ENCODE data around the gene SKP1. TPM values are rescaled to one million over a fixed set of nuclear protein-coding genes. Genes with fewer than 3 reads are reported as not detected.

Gene SKP1
- total RNA-seq, 2 donors from 2014 or later, result 391 to 436 TPM

DNA sequence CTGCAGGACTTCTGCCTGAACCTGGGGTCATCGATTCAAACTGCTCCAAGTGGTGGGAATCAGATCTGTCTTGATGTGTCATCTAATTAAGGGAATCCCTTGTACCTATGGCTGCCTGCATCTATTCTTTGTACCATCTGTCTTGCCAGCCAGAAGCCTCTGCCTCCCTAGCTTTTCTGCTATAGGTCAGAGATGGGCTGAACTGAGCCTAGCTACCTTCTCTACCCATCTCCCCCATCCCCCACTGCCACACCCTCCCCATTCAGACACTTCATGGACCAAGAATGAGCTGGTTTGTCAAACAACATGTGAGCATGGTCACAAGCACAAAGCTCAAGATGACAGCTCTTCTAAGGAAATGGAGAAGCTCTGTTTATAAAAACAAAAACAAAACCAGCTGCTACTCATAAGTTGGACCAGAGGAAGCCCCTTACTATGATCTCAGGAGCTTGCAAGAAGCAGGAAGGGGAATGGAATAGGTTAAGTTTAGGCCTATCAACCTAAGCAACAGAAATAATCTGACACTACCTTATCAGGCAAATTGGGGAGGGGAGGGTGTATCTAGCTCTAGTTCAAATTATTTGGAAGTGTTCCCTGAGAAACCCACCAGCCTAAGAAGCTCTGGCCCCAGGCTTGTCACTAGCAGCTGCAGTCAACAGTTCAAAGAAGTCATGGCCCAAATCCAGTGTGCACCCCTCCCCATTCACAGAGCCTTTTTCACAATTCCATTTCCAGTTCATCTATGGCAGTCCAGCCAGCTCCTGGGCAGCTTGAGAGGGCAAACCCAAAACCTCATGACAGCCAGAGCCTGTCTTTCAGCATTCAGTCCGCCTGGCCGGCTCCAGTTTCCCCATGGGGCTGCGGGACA is 29.9 kb downstream of the SKP1 start:
- ATAC-seq (no peak), DNase-seq (no peak)
- intact Hi-C loops (cut with DNase I), result no loop called here

DNA sequence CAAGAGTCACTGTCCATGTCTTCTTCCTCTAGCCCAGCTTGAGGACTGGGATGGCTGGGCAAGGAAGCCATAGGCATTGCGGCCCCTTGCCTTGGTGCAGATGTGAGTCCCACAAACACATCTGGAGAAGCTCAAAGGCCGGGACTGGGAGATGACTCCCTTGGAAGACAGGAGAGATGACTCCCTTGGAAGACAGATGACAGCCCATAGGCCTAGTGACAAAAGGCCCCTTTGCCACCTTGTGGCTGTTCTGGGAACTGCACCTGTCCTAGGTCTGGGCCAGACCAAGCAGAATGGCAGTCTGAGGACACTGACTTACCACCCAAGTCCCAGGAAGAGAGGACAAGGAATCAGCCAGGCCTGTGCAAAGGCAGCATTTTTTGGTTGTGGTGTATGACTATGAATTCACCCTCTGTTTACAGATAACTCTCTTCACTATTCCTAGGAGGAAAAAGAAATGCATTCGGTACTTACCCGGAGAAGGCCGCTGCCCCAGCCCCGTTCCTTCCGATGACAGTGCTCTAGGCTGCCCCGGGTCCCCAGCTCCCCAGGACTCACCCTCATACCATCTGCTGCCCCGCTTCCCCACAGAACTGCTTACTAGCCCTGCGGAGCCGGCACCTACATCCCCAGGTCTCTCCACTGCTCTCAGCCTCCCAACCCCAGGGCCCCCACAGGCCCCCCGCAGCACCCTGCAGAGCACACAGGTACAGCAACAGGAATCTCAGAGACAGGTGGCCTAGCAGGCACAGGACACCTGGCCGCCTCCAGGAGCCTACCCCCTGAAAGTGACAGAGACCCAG is 30.8 kb downstream of the SKP1 start:
- ATAC-seq (peak; percentile 78 to 80), DNase-seq (peak; percentile 73)
- intact Hi-C loops (cut with DNase I), result no loop called here

DNA sequence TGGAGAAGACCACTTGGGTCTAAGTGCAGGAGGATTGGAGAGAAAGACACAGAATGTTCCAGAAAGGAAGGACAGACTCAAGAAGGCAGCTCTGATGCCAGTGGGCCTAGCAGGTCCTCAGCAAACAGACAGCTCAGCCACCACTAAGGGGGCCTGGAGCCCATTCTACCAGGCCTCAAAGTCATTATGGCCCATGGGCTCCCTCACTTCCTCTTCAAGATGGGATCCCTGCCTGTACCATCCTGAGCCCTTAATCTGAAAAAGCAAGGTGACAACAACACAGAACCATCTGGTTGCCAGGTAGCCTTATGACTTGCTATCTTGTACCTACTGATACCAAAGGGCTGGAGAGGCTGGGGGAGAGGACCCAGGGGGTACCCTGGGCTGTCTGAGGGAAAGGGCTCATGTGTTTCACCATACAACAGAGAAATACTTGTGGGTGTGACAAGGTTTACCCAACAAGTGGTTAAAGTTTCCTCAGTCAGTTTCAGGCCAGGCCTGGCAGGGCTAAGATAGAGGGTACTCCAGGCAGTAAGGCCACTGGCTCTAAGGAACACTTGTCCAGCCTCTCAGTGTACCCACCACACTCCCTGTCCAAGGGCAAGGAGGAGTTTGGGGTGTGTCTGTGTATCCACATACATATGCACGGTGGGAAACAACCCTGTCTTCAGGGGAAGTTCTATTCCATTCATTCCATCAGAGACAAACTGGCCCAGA is 31.6 kb downstream of the SKP1 start:
- intact Hi-C loops (cut with DNase I), result no loop called here
- peak; percentile 7 for DNase-seq

DNA sequence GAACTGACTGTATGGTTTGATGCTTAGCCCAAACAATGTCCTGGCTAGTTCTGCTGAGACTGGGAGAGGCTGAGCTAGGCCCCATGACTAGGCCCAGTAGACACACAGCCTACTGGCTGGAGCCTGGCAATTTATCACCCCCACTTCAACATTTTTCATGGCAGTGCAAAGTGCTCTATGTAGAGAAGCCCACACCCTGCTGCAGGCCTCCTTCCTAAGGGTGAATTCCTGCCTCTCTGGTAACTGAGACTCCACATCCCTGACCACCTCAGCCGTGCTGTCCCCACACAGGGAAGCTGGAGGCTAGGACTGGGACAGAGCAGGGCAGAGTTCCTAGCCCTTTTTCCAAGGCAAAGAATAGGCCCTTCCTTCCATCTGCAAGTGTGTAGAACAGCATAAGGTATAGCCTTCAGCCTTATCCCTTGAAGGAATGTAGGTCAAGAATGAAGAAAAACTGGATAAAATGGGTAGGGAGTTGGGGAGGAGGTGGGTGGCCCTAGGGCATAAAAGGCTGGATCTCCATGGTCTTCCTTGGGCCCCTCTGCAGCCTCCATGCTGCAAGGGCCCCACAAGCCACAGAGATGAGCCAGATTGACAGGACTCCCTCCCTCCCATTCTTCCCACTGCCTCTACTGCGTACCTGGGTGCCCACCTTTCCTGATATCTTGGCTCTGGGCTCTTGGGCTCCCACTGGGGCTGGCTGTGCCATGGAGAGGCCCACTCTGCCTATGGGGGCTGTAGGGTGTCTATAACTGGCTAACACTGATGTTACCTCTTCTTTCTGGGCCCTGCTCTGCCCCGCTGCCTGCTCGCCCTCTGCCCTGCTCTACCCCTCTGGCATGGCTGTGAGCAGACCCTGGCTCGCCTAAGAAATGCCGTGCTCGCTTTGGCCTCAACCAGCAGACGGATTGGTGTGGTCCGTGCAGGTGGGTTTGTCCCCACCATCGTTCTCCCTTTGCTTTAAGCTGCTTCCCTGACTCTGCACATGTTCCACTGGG is 32.5 kb downstream of the SKP1 start:
- no peak for ATAC-seq
- peak; percentile 15 for DNase-seq
- intact Hi-C loops (cut with DNase I), result loop anchor here (5.0 kb wide), 2 partner anchors 42 to 102 kb away; no protein-coding TSS in a partner anchor

More for the DNA sequence above, 31.6 kb downstream of the SKP1 start:
- ATAC-seq, result no peak

DNA sequence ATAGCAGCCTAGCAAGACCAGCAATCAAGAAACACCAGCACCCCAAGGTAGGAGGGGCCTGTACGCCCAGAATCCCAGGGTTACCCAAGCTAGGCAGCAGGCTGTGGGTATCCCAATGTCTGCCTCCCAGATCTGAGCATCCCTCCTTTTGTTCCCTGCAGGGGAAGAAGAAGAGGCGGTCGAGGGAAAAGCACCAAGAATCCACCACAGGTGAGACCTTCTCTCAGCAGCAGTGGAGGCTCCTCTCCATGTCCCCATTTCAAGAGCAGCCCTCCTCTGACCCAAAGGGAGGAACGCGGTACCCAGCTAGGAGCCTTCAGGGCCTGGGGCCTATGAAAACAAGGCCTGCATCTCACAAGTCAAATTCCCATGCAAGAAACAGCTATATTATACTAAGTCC is 33.3 kb downstream of the SKP1 start:
- DNase-seq (peak; percentile 12), ATAC-seq (no peak)
- intact Hi-C loops (cut with DNase I), result loop anchor here (5.0 kb wide), 2 partner anchors 41 to 101 kb away; no protein-coding TSS in a partner anchor

DNA sequence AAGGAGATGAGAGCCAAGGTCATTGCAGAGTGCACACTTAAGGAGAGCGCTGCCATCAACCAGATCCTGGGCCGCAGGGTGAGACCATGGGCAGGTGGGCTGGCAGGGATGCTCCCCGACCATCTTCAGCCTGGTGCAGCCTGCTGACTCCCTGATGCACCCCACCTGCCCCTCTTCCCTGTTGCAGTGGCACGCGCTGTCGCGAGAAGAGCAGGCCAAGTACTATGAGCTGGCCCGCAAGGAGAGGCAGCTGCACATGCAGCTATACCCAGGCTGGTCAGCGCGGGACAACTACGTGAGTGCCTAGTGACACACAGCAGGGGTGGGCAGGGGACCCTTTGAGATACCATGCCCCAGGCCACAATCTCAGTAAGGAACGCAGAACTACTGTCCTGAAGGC is 33.9 kb downstream of the SKP1 start:
- ATAC-seq, result no peak
- peak; percentile 21 for DNase-seq
- intact Hi-C loops (cut with DNase I), result loop anchor here (5.0 kb wide), 2 partner anchors 41 to 101 kb away; no protein-coding TSS in a partner anchor

DNA sequence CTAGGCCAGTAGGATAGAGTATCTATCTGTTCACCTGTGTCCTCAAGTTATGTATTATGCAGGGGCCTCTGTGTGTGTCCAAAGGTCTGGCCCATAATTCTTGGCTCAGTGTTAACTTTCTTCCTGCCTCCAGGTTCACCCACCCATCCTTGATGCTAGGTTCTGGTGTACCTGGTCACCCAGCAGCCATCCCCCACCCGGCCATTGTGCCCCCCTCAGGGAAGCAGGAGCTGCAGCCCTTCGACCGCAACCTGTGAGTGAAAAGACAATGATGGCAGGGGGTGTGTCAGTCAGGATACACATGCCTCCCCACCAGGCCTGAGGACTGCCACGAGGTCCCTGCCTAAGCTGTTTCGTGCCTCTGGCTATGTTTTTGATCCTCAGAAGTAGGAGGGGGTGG is 34.7 kb downstream of the SKP1 start:
- intact Hi-C loops (cut with DNase I), result loop anchor here (5.0 kb wide), 2 partner anchors 40 to 100 kb away; no protein-coding TSS in a partner anchor
- no peak for ATAC-seq

DNA sequence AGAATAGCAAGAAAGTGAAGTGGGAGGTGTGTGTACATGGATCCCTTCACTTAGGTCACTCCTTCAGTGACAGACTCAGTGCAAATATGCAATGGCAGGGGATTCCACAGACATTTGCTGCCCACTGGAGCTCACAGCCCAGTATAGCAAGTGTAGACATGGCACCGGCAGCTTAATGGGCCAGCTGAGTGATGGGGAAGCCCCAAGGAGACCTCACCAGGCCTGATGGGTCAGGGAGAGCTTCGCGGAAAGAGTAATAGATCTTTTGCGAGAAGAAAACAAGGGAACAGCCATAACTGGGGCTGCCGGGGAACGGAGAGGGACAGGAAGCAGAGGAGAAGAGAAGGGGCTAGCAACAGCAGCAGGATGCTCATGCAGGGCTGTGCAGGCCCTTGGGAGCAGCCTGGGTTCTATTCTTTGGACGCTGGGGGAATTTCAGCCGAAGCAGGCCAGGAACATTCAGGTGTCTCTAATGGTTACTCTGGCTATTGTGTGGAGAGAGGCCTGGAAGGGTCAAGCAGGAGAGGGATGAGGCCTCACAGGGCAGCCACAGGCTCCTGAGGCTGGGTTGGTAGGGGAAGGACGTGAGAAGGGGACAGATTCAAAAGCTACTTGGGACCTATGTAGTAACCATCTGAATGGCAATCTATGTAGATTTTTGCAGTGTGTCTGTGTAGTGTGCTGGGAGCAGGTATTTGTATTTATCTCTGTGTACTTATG is 35.3 kb downstream of the SKP1 start:
- ATAC-seq (no peak), DNase-seq (peak; percentile 7)
- intact Hi-C loops (cut with DNase I), result loop anchor here (2.0 to 5.0 kb wide), 3 partner anchors 39 to 103 kb away; no protein-coding TSS in a partner anchor

More for the DNA sequence above, 34.7 kb downstream of the SKP1 start:
- peak; percentile 10 for DNase-seq

DNA sequence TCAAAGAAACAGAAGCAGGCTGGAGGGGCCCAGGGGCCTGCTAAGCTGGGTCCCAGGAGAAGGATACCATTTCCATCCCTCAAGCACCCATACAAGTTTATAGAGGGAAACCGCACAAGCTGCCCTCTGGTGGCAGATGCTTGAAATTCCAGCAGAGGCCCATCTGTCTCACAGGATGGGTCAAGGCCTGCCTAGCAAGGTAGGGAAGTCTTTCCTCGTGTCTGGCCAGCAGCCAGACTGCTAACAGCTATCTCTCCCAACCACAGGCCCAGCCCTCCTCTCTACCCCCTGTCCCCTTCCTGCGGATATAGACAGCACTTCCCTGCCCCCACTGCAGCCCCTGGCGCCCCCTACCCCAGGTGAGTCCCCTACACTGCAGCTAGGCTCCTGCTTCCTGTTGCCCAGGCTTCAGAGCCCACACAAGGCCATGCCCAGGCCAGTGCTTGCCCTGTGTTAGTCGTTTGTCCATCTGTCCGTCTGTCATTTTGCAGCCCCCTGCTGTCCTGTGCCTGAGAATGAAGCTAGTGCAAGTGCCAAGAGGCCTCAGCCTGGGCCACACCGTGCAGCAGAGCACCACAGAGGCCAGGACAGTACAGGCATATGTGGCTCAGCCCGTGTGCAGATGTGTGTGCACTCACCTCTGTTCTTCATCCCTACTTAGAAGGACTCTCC is 36.1 kb downstream of the SKP1 start:
- ATAC-seq (peak; percentile 69 to 71), DNase-seq (peak; percentile 64)
- intact Hi-C loops (cut with DNase I), result loop anchor here (2.0 to 5.0 kb wide), 3 partner anchors 38 to 102 kb away; no protein-coding TSS in a partner anchor

DNA sequence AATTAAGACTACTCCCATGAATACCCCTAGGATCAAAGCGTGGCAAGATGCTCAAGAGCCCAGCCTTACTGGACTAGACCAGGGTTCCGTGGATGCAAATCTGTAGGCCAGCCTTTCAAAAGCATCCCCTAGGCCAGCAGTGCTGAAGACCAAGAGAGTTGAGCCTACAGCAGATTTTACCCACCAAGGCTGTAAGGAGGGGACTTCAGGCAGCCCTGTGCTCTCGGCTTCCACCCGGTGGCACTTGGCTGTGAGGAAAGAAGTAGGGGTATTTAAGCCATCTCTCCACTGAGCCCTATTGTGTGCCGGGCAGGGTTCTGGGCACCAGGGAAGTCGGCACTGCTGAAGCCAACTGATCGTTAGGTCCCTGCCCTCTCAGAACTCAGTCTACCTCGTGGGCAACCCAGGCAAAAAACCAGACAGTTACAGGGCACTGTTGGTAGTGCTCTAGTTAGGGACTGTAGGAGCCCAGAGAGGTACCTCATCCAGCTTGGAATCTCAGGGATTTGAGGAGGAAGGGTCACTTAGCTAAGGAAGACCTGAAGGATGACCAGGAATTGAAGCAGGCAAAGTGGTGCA is 36.8 kb downstream of the SKP1 start:
- intact Hi-C loops (cut with DNase I), result loop anchor here (2.0 to 5.0 kb wide), 3 partner anchors 38 to 101 kb away; no protein-coding TSS in a partner anchor
- peak; percentile 14 for DNase-seq
- ATAC-seq, result no peak

DNA sequence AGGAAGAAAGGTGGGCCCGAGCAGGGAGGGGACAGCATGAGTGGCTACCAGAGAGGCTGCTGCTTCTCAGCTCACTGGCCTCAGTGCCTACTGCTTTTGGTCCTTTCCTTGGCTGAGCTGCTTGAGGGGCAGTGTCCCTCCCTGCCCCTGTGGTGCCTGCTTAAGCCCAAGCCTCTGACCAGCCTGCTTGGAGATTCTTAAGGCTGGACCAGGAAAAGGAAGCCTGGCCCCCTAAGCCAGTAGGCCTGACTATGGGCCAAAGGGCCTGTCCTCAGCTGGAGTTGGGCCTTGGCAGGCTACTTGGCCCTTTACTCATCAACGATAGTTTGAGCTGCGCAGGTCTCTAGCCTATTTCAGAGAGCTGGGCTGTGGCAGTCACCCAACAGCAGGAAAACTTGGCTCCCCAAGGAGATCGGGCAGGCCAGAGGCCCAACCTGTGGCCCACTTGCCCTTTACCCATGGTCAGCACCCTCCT is 37.3 kb downstream of the SKP1 start:
- ATAC-seq, result peak in 1 of 2 donors; percentile 62
- DNase-seq, result peak; percentile 20
- intact Hi-C loops (cut with DNase I), result no loop called here

DNA sequence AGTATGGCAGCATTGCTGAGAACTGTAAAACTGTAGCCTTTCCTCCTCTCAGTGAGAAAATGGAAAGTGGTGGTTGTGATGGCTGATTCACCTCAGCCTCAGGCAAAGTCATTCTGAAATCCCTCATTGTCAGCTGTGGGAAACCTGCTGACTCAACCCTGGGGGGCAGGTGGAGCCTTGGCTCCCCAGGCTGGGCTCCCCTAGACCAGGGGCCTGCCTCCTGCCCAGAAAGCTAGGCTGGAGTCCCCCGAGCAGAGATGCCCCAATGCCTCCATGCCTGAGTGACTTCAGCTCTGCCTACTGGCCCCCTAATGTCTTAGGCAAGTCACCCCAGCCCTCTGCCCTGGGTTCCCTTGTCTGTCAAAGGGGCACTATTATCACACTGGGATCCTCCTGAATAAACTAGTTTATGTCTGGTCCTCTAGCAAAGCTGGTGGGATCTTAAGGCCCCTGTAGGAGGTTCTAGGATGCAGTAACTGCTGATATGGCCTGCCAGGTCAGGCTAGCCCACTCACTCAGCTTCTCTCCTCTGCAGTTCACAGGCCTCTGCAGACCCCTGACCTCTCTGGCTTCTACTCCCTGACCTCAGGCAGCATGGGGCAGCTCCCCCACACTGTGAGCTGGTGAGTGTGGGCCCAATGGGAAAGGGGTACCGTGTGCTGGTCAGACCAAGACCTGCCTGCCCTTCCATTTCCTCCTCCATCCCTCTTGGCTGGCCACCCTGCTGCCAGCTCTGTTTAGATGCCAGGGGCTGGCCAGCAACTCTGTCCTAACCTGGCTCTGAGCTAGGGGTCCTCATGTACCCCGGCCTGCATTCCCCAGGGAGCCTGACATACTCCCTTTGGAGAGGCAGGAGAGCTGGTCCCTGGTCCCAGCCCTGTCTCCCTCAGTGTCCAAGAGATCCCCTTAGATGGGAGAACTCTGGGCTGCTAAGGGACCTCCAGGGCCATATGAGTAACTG is 38.1 kb downstream of the SKP1 start:
- intact Hi-C loops (cut with DNase I), result no loop called here
- peak; percentile 14 for DNase-seq
- ATAC-seq, result no peak

DNA sequence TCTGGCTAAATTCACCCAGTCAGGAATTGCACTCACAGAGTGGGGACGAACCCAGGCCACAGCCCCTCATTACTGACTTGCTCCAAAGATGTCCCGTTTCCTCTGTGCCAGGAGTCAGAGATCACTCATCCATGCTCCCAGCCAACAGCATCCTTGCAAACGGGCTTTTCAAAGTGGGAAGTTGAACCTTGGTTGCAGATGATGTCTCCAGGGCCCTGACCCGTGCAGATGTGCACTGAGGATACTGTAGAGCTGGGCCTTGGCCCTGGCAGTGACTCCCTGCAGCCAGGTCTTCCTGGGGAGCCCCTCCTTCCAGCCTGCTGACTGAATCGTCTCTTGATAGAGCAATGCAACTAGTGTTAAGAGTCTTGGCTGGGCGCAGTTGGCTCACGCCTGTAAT is 40.0 kb downstream of the SKP1 start:
- ATAC-seq (no peak), DNase-seq (peak; percentile 2)
- intact Hi-C loops (cut with DNase I), result no loop called here

DNA sequence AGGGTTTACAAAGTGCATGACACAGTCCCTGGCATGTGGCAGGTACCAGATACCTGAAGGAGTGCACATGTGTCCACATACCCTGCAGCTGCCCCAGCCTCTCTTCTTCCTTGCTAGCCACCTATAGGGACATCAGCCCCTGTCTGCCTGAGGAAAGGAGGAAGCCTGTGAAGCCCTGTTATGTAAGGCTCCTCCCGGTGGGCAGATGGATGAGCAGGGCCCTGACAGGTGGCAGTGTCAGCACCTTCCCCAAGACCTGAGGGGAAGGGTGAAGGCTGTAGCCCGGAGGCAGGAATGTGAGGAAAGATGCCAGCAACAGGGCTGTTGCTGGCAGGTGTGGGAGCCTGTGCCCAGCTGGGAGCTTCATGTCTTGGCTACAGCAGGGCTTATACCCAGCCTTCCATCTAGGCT is 40.5 kb downstream of the SKP1 start:
- peak; percentile 2 for DNase-seq
- no peak for ATAC-seq
- intact Hi-C loops (cut with DNase I), result no loop called here

DNA sequence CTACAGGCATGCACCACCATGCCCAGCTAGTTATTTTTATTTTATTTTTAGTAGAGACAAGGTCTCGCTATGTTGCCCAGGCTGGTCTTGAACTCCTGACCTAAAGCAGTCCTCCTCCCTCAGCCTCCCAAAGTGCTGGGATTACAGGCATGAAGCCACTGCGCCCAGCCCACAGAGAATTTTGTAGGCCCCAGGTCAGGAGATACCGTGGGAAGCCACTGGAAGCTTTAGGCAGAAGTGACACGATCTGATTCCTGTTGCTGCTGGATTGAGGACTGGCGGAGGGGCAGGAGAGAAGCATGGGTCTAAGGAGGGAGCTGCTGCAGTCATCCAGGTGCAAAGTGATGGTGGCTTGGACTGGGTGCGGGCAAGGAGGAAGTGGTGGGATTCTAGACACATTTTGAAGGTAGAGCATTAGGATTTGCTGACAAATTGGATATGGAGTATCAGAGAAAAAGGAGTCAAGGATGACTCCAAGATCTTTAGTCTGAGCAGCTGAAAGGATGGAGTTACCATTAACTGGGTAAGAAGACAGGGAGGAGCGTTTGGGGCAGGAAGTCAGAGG is 41.6 kb downstream of the SKP1 start:
- intact Hi-C loops (cut with DNase I), result no loop called here
- ATAC-seq (no peak), DNase-seq (peak; percentile 9)
